HG03457 (cell line): ENCODE measurements around the gene CYTH3.
A peak's percentile ranks its signal among the peaks of the same experiment; 100 is the strongest.

ENCODE experiments used
- ATAC-seq: cut with Tn5 transposase; IDR thresholded peaks from one replicate; pipeline ENCODE4 v1.9.1; 2021; ENCODE audit warnings: moderate number of reproducible peaks; ENCODE audit not compliant: unreplicated experiment

CYTH3 gene

GRCh38 chr7:6258440-6259182 is 13.8 kb downstream of the CYTH3 start:
- no peak for ATAC-seq

- ATAC-seq = no peak
These were observed 14.7 kb downstream of the CYTH3 start for GRCh38 chr7:6257675-6258074.

- peak; percentile 65 for ATAC-seq
These were observed 15.5 kb downstream of the CYTH3 start for GRCh38 chr7:6256677-6257535.

GRCh38 chr7:6256109-6256483 is 16.3 kb downstream of the CYTH3 start:
- no peak for ATAC-seq

GRCh38 chr7:6254866-6255265 is 17.6 kb downstream of the CYTH3 start:
- no peak for ATAC-seq

- no peak for ATAC-seq
These were observed 19.7 kb downstream of the CYTH3 start for GRCh38 chr7:6252748-6253147.

GRCh38 chr7:6252341-6252746 is 20.1 kb downstream of the CYTH3 start:
- no peak for ATAC-seq

- no peak for ATAC-seq
These were observed 20.8 kb downstream of the CYTH3 start for GRCh38 chr7:6251653-6252052.

GRCh38 chr7:6250364-6250833 is 22.0 kb downstream of the CYTH3 start:
- ATAC-seq = peak; percentile 61

- ATAC-seq = no peak
These were observed 23.4 kb downstream of the CYTH3 start for GRCh38 chr7:6249043-6249442.

GRCh38 chr7:6248581-6248980 is 23.8 kb downstream of the CYTH3 start:
- no peak for ATAC-seq

GRCh38 chr7:6246251-6246917 is 26.0 kb downstream of the CYTH3 start:
- no peak for ATAC-seq

- ATAC-seq = no peak
These were observed 28.4 kb downstream of the CYTH3 start for GRCh38 chr7:6244021-6244420.

- no peak for ATAC-seq
These were observed 29.3 kb downstream of the CYTH3 start for GRCh38 chr7:6243168-6243567.

GRCh38 chr7:6242561-6242960 is 29.9 kb downstream of the CYTH3 start:
- ATAC-seq = no peak

- no peak for ATAC-seq
These were observed 30.8 kb downstream of the CYTH3 start for GRCh38 chr7:6241607-6241973.

- ATAC-seq = no peak
These were observed 34.0 kb downstream of the CYTH3 start for GRCh38 chr7:6238309-6238925.

- no peak for ATAC-seq
These were observed 34.7 kb downstream of the CYTH3 start for GRCh38 chr7:6237730-6238129.

- ATAC-seq = no peak
These were observed 35.4 kb downstream of the CYTH3 start for GRCh38 chr7:6237011-6237410.

GRCh38 chr7:6235029-6235871 is 37.2 kb downstream of the CYTH3 start:
- ATAC-seq = no peak
